GM18511 (cell line): Measurements from ENCODE around the gene C16orf95.

Experiments
- ATAC-seq: cut with Tn5 transposase; IDR thresholded peaks from one replicate; pipeline ENCODE4 v1.9.1; 2021; ENCODE audit warnings: mild to moderate bottlenecking, moderate library complexity; ENCODE audit not compliant: unreplicated experiment

C16orf95 gene

GRCh38 chr16:87319997-87320491 lies 2.9 kb upstream of the C16orf95 start:
- ATAC-seq: no peak

DNA sequence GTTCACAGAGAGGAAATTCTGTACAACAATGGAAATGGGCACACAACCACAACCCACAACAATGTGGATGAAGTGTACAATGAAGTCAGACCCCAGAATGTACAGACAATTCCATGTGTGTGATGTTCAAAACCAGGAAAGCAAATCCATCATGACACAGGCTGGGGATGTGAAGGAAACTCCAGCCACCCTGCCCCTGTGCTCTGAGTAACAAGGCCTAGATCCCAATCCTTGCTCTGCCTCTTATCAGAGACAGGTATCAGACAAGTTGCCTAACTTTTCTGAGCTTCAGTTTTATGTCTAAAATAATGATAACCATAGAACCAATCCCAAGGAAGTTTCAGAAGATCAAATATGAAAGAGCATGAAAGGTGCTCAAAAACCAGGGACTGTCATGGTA lies 1.8 kb upstream of the C16orf95 start:
- ATAC-seq: no peak

GRCh38 chr16:87317750-87318644 lies 805 bp upstream of the C16orf95 start:
- ATAC-seq: peak; percentile 29

GRCh38 chr16:87316450-87316922 lies 706 bp downstream of the C16orf95 start:
- ATAC-seq: no peak

- ATAC-seq: no peak
Observed at GRCh38 chr16:87314990-87315420, 2.2 kb downstream of the C16orf95 start.

GRCh38 chr16:87312008-87312407 lies 5.2 kb downstream of the C16orf95 start:
- ATAC-seq: no peak

GRCh38 chr16:87311387-87311786 lies 5.8 kb downstream of the C16orf95 start:
- no peak for ATAC-seq

DNA sequence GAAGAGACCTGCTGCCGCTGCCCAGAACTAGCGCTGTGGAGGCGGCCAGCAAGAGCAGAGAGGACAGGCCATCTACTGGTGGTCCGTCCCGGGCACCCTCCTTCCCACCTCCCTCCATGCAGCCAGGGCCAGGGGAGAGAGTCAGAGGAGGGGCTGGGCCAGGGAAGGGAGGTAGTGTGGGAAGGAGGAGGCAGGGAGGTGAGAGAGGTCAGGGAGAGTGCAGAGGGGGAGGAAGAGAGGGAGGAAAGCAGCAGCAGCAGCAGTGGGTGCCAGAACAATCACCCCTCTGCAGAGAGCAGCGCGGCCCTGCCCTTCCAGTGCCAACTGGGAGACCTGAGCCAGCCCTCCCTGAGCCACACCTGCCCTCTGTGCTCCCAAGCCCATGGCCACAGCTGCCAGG lies 6.6 kb downstream of the C16orf95 start:
- no peak for ATAC-seq

GRCh38 chr16:87309620-87310525 lies 7.3 kb downstream of the C16orf95 start:
- no peak for ATAC-seq

DNA sequence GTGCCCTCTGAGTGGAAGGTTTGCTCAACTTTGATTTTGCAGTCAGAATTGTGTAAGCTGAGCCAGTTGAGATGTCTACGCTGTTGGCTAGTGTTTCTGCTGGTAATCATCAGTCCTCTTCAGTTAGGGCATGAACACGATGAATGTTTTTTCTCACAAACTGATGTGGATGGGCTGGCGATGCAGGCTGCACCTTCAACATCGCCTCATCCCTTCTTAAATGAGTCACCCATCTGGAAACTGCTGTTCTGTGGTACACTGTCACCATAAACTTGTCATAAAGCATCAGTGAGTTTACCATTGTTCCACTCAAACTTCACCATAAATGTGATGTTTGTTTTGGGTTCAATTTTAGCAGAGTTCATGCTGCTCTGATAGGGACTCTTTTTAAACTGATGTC lies 8.4 kb downstream of the C16orf95 start:
- ATAC-seq: no peak

DNA sequence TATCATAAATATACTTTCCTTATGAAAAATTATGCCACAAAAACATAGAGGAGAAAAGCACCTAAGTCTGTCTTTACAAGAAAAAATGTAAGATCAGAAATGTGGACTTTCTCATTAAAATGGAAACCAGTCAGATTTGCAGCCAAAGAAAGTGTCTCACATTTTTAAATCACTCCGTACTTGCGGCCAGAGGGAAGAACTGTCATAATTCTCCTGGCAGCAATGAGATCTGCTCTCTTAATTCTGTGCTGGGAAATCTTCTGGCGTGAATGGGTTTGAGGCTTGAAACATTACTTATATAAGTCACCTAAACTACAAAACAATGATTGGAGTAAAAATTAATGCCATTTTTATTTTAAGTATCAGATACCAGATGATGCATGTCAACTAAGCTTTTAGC lies 10.7 kb downstream of the C16orf95 start:
- ATAC-seq: no peak

DNA sequence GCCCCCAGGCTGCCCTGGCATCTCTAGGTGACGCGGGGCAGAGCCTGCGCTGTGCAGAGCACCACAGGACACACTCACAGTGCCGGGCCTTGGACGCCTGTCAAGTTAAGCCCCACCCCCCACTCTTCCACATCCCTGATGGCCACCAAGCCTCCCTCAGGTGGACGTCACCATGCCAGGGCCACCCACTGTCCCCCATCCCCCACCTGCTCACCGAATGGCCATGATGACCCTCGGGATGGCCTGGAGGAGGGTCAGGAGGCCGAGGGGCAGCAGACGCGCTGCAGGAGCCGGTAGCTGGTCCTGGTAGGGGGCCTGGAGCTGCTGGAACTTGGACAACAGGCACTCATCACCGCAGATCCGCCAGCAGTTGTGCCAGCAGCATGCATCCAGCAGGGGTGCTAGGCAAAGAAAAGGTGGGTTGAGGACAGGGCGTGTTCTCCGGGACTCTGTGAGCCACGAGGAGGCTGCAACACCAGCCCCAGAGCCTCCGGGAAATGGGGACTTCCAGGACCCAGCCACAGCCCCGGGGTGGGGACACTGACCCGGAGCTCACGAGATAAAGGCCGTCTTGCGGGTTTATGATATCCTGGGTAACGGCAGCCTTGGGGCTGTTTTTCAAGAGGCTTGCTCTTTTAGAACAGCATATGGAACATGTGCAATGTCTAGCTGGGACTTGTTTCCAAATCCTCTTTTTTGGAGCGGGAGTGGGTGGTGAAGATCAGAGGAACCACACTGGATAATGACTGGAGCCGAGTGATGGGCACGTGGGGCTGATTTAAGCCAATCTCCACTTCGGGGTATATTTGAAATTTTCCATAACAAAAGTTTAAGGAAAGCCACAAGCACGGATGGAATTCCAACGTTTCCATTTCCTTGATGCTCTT lies 11.4 kb downstream of the C16orf95 start:
- no peak for ATAC-seq

DNA sequence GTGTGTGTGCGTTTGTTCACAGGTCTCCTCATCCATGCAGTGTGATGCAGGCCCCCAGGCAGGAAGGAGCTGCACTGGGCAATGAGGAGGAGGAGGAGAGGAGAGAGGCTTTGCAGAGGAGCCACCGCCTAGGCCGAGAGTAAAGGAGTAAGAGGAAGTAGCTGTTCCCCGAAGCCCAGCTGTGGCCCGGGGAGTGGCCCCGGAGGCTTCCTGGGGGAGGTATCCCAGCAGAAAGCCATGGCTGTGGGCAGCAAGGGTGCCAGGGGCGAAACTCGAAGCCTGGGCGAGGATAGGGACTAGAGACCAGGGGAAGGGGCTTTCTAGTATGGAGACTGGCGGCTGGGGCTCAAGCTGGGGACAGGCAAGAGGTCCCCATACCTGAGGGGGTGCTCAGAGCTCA lies 12.2 kb downstream of the C16orf95 start:
- no peak for ATAC-seq

GRCh38 chr16:87303962-87304521 lies 13.2 kb downstream of the C16orf95 start:
- no peak for ATAC-seq

DNA sequence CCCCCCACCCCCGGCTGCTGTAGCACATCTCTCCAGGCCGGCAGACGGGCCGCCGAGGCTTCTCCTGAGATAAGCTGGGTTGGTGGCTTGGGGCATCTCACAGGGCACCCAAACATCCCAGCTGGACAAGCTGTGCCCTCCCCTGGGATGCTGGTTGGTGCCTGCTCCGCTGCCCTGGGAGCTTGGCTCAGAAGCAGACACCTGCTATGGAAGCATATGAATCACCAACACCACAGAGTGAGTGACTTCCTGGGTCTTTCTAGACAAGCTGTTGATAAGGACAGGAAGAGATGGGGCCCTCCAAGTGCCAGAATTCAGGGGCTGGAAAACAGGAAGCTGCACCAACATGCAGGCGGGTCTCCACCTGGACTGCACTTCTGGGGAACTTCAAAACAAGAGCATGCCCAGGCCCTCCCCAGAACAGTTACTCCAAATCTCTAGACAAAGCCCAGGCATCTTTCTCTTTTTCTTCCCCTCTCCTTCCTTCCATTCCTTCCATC lies 13.7 kb downstream of the C16orf95 start:
- ATAC-seq: no peak

DNA sequence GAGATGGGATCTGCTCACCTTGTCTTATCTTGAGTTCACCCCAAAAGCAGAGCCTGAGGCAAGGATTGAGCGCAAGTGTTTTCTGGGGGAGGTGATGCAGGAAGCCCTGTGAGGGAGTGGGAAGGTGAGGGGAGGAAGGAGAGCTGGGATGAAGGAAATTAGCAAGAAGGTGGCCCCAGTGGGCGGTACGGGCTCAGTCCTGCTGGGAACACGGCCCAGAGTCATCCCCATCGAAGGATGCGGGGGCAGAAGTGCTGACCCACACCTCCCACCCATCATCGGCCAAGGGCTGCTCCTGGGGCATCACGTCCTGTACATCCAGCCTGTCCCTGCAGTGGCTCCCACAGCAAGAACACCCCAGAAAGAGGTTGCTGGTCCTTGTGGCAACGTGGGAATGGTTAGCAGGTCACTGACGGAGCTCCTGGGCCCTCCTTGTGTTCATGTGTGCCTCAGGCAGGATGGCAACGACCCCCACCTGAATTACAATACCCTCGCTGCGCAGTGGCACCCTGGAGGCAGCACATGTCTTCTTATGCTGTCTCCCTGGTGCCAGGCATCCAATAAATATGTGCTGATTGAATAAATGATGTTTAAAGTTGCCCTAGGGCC lies 18.2 kb downstream of the C16orf95 start:
- no peak for ATAC-seq

DNA sequence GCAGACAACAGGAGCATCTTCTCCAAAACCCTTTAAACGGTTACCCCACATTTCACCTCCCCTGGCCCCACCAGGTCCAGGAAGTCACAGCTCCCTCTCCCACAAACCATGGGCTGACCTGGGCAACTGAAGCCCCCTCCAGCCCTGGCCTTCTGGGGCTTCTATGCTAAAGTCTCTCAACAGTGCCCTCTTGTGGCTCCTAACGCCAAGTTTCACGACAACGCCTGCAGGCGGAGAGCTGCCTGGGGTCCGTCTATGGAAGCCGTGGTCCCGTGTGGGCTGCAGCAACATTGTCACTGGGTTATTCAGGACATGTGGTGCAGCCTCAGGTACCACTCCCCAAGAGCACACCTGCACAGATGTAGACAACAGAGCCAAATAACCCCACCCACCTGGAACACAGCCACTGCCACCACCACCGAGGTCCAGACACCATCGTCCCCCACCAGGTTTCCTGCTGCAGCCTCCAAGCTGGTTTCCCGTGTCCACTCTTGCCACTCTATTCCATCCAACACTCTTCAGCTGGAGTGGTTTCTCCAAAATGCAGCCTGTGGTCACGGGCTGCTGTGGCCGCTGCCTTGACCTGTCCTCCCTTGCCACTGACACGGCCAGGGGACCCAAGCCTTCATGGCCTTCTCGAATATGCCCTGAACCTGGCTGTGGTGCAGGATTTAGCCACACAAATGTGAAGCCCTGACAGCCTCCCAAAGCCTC lies 19.1 kb downstream of the C16orf95 start:
- no peak for ATAC-seq

DNA sequence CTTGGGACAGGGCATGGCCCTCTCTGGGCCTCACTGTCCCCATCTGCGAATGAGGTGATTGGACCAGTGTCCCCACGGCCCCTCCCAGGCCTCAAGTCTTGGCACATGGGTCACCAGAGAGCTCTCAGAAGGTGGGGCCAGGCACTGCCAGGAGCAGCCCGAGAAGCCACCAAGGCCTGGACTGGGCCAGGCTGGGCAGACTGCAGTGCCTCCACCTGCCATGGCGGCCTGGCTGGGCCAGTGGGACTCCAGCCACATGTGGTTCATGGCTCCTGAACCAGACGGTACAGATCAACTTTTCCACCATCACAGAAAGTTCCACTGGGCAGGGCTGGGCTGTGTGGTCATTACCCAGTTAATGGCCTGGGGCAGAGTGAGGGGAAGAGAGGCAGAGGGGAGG lies 19.8 kb downstream of the C16orf95 start:
- ATAC-seq: no peak
